Neural cell (in vitro differentiated cells): ENCODE results near the gene PSORS1C2. TPM values are rescaled to one million over a fixed set of nuclear protein-coding genes. Genes with fewer than 3 reads are reported as not detected.

ENCODE experiments used
- H2AFZ ChIP-seq: fragments of 200-600, 300-800 bp; sonication (generic), shearing (Covaris generic); 2 replicates; pipeline ENCODE4 v1.6.0; 2014; ENCODE audit warnings: low read depth, mild to moderate bottlenecking, antibody characterized with exemption, low read length, moderate library complexity
- H3F3A ChIP-seq: fragments of 200-600 bp; shearing (Covaris generic); 2 replicates; pipeline ENCODE4 v1.6.1; 2016; ENCODE audit warnings: mild to moderate bottlenecking, moderate library complexity, mixed read lengths, antibody characterized with exemption, low read length; ENCODE audit not compliant: insufficient read depth, poor library complexity, severe bottlenecking
- H3K27ac ChIP-seq: fragments of 200-600, 300-800 bp; sonication (generic), shearing (Covaris generic); 2 replicates; pipeline ENCODE4 v1.5.1; 2014; ENCODE audit warnings: mild to moderate bottlenecking, low read length, moderate library complexity
- H3K27me3 ChIP-seq: fragments of 300-800, 200-600 bp; sonication (generic), shearing (Covaris generic); 2 replicates; pipeline ENCODE4 v1.6.0; 2014; ENCODE audit warnings: mild to moderate bottlenecking, low read depth, low read length, moderate library complexity; ENCODE audit not compliant: insufficient read depth
- H3K36me3 ChIP-seq: fragments of 300-800, 200-600 bp; sonication (generic), shearing (Covaris generic); 2 replicates; pipeline ENCODE4 v1.5.1; 2014; ENCODE audit warnings: mild to moderate bottlenecking, antibody characterized with exemption, low read length, moderate library complexity; ENCODE audit not compliant: insufficient read depth
- H3K4me2 ChIP-seq: fragments of 300-800, 200-600 bp; sonication (generic), shearing (Covaris generic); 2 replicates; pipeline ENCODE4 v1.6.0; 2014; ENCODE audit warnings: mild to moderate bottlenecking, low read length
- H3K4me3 ChIP-seq: fragments of 300-800, 200-600 bp; sonication (generic), shearing (Covaris generic); 2 replicates; pipeline ENCODE4 v1.5.1; 2014; ENCODE audit warnings: mild to moderate bottlenecking, low read length, moderate library complexity
- H3K79me2 ChIP-seq: fragments of 200-600 bp; shearing (Covaris generic); replicated peaks from 2 replicates; pipeline ENCODE4 v1.6.0; 2014; ENCODE audit warnings: mild to moderate bottlenecking, low read length, moderate library complexity; ENCODE audit not compliant: insufficient read depth
- H3K9ac ChIP-seq: fragments of 300-800, 200-600 bp; sonication (generic), shearing (Covaris generic); 2 replicates; pipeline ENCODE4 v1.6.1; 2016; ENCODE audit warnings: mild to moderate bottlenecking, low read length, mixed read lengths
- H3K9me2 ChIP-seq: fragments of 200-600 bp; shearing (Covaris generic); 2 replicates; pipeline ENCODE4 v1.6.1; 2016; ENCODE audit warnings: mild to moderate bottlenecking, low read length, mixed read lengths; ENCODE audit not compliant: insufficient read depth
- H3K9me3 ChIP-seq: fragments of 200-600, 300-800 bp; sonication (generic), shearing (Covaris generic); 2 replicates; pipeline ENCODE4 v1.6.1; 2016; ENCODE audit warnings: mild to moderate bottlenecking, mixed run types, low read length, moderate library complexity, mixed read lengths
- H4K20me1 ChIP-seq: fragments of 200-600 bp; shearing (Covaris generic); 2 replicates; pipeline ENCODE4 v1.6.1; 2016; ENCODE audit warnings: mild to moderate bottlenecking, mixed run types; ENCODE audit not compliant: insufficient read depth
- EP300 ChIP-seq: fragments of 450-650 bp; conservative IDR thresholded peaks from 2 replicates; pipeline ENCODE4 v1.6.1; 2014; ENCODE audit warnings: antibody characterized with exemption, mild to moderate bottlenecking, moderate library complexity; ENCODE audit not compliant: poor library complexity, severe bottlenecking
- EZH2 ChIP-seq: fragments of 200-600, 300-800 bp; shearing (Covaris generic), sonication (generic); IDR thresholded peaks from 2 replicates; pipeline ENCODE4 v1.6.1; 2014; ENCODE audit warnings: antibody characterized with exemption, low read length, borderline replicate concordance, mild to moderate bottlenecking; ENCODE audit not compliant: insufficient read depth, poor library complexity, severe bottlenecking
- MXI1 ChIP-seq: fragments of 450-650 bp; conservative IDR thresholded peaks from 2 replicates; pipeline ENCODE4 v1.6.1; 2014; ENCODE audit warnings: antibody characterized with exemption, mild to moderate bottlenecking; ENCODE audit not compliant: poor library complexity, severe bottlenecking
- POLR2AphosphoS5 ChIP-seq: IDR thresholded peaks from 2 replicates; pipeline ENCODE4 v1.6.1; 2012
- RAD21 ChIP-seq: fragments of 450-650 bp; conservative IDR thresholded peaks from 2 replicates; pipeline ENCODE4 v1.6.1; 2014; ENCODE audit warnings: antibody characterized with exemption, mild to moderate bottlenecking, moderate library complexity
- SMC3 ChIP-seq: fragments of 450-650 bp; conservative IDR thresholded peaks from 2 replicates; pipeline ENCODE4 v1.6.1; 2014; ENCODE audit warnings: antibody characterized with exemption, mild to moderate bottlenecking, moderate library complexity; ENCODE audit not compliant: poor library complexity
- TAF1 ChIP-seq: IDR thresholded peaks from 2 replicates; pipeline ENCODE4 v1.6.1; 2012; ENCODE audit warnings: low read depth
- polyA plus RNA-seq: library from polyadenylated mRNA; depleted of rRNA; stranded (reverse); fragments of >200 nt; gene quantifications from 2 replicates; pipeline ENCODE4 v1.2.3, GENCODE V29; 2014
- TF ChIP-seq, protein P1 (sequence below): fragments of 450-650 bp; IDR thresholded peaks from 2 replicates; pipeline ENCODE4 v1.5.1; 2014; ENCODE audit warnings: antibody characterized with exemption, mild to moderate bottlenecking, moderate library complexity; ENCODE audit not compliant: poor library complexity, severe bottlenecking
- TF ChIP-seq, protein P2 (sequence below): IDR thresholded peaks from 2 replicates; pipeline ENCODE4 v1.6.1; 2012; ENCODE audit warnings: borderline replicate concordance

Gene PSORS1C2
- polyA plus RNA-seq, 1 donor from 2014 or later, result not detected

DNA sequence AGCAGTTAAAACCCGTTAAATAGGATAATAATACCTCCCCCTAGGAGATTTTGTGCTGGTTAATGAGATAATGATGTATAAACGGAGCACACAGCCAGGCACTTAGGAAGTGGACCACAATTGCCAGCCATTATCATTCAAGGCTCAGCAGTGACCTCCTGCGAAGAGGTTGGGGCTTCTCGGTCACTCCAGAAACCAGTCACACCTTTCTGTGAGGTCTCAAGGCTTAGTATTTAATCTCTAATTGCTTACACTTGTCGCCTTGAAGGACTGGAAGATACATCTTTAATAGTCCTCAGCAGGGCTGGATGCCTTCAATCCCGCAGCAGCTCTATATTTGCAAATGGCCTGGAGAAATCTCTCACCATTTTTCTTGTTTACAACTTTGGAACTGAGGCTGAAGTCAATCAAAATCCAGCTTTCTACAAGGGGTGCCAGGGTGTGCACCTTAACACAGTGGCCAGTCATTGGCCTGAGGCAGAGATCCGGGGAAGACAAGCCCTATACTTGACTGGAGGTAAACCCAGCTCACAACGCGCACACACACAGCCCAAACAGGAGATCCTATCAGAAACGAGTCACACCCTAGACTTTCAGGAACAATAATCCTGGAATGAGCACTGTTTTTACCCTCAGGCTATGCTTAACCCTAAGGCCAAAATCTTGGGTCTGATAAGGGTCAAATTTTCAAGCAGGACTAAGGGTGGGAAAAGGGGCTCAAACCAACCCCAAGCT, 30.4 kb upstream of the PSORS1C2 start:
- Histone ChIP-seq H3K4me2 (no peak overlapping the region), H3K79me2 (no peaks in the 10 kb centered on the region), H3K4me3 (no peak overlapping the region), H3K27me3 (no peaks in the 10 kb centered on the region), H4K20me1 (no peaks in the 10 kb centered on the region), H3K9me2 (no peaks in the 10 kb centered on the region), H2AFZ (no peak overlapping the region), H3K9me3 (no peaks in the 10 kb centered on the region), H3K9ac (no peak overlapping the region), H3F3A (no peaks in the 10 kb centered on the region), H3K27ac (no peak overlapping the region), H3K36me3 (no peaks in the 10 kb centered on the region)
- TF ChIP-seq MXI1, result no peak
- TF ChIP-seq, protein P1, sequence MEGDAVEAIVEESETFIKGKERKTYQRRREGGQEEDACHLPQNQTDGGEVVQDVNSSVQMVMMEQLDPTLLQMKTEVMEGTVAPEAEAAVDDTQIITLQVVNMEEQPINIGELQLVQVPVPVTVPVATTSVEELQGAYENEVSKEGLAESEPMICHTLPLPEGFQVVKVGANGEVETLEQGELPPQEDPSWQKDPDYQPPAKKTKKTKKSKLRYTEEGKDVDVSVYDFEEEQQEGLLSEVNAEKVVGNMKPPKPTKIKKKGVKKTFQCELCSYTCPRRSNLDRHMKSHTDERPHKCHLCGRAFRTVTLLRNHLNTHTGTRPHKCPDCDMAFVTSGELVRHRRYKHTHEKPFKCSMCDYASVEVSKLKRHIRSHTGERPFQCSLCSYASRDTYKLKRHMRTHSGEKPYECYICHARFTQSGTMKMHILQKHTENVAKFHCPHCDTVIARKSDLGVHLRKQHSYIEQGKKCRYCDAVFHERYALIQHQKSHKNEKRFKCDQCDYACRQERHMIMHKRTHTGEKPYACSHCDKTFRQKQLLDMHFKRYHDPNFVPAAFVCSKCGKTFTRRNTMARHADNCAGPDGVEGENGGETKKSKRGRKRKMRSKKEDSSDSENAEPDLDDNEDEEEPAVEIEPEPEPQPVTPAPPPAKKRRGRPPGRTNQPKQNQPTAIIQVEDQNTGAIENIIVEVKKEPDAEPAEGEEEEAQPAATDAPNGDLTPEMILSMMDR, result no peak
- no peak for TF ChIP-seq EZH2
- TF ChIP-seq, protein P2, sequence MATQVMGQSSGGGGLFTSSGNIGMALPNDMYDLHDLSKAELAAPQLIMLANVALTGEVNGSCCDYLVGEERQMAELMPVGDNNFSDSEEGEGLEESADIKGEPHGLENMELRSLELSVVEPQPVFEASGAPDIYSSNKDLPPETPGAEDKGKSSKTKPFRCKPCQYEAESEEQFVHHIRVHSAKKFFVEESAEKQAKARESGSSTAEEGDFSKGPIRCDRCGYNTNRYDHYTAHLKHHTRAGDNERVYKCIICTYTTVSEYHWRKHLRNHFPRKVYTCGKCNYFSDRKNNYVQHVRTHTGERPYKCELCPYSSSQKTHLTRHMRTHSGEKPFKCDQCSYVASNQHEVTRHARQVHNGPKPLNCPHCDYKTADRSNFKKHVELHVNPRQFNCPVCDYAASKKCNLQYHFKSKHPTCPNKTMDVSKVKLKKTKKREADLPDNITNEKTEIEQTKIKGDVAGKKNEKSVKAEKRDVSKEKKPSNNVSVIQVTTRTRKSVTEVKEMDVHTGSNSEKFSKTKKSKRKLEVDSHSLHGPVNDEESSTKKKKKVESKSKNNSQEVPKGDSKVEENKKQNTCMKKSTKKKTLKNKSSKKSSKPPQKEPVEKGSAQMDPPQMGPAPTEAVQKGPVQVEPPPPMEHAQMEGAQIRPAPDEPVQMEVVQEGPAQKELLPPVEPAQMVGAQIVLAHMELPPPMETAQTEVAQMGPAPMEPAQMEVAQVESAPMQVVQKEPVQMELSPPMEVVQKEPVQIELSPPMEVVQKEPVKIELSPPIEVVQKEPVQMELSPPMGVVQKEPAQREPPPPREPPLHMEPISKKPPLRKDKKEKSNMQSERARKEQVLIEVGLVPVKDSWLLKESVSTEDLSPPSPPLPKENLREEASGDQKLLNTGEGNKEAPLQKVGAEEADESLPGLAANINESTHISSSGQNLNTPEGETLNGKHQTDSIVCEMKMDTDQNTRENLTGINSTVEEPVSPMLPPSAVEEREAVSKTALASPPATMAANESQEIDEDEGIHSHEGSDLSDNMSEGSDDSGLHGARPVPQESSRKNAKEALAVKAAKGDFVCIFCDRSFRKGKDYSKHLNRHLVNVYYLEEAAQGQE, result no peak
- TF ChIP-seq TAF1, result no peak
- no peak for TF ChIP-seq RAD21
- TF ChIP-seq SMC3, result no peak
- no peak for TF ChIP-seq POLR2AphosphoS5
- TF ChIP-seq EP300, result no peak

DNA sequence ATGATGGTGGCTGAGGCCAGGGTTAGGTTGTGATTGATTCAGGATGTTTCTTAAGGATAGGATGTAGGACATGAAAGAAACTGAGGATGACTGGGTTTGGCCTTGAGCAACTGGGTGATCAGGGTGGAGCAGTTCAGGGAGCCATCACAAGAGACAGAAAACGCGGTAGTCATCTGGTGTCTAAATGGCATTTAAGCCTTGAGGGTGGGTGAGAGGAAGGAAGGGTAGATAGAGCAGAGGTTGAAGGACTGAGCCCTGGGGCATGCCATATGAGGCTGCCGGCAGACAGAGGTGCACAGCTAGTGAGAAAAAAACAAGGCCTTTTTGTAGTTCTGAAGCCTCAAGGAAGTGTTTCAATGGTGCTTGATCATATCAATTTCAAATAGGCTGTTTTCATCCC, 29.7 kb upstream of the PSORS1C2 start:
- no peaks in the 10 kb centered on the region for H3F3A ChIP-seq
- TF ChIP-seq EP300, result no peak
- TF ChIP-seq RAD21, result no peak
- TF ChIP-seq SMC3, result no peak
- no peak for TF ChIP-seq EZH2
- no peak for TF ChIP-seq MXI1
- no peak for TF ChIP-seq TAF1
- TF ChIP-seq, protein P1, result no peak
- TF ChIP-seq, protein P2, result no peak
- TF ChIP-seq POLR2AphosphoS5, result no peak
- no peak overlapping the region for H2AFZ ChIP-seq
- H3K9me3 ChIP-seq, result no peaks in the 10 kb centered on the region
- no peaks in the 10 kb centered on the region for H3K79me2 ChIP-seq
- no peaks in the 10 kb centered on the region for H3K27me3 ChIP-seq
- no peaks in the 10 kb centered on the region for H4K20me1 ChIP-seq
- no peak overlapping the region for H3K9ac ChIP-seq
- H3K4me3 ChIP-seq, result no peak overlapping the region
- H3K36me3 ChIP-seq, result no peaks in the 10 kb centered on the region
- H3K4me2 ChIP-seq, result no peak overlapping the region
- H3K9me2 ChIP-seq, result no peaks in the 10 kb centered on the region
- no peak overlapping the region for H3K27ac ChIP-seq
